ENCODE measurements around the gene AGBL5. TPM values are rescaled to one million over a fixed set of nuclear protein-coding genes. Genes with fewer than 3 reads are reported as not detected.

AGBL5 gene
- total and polyA plus RNA-seq, 2 of the 13 experiments (the other 11 are each of a cell fraction or from before 2014, with no cell fraction given), result 55.9 to 73.3 TPM

DNA sequence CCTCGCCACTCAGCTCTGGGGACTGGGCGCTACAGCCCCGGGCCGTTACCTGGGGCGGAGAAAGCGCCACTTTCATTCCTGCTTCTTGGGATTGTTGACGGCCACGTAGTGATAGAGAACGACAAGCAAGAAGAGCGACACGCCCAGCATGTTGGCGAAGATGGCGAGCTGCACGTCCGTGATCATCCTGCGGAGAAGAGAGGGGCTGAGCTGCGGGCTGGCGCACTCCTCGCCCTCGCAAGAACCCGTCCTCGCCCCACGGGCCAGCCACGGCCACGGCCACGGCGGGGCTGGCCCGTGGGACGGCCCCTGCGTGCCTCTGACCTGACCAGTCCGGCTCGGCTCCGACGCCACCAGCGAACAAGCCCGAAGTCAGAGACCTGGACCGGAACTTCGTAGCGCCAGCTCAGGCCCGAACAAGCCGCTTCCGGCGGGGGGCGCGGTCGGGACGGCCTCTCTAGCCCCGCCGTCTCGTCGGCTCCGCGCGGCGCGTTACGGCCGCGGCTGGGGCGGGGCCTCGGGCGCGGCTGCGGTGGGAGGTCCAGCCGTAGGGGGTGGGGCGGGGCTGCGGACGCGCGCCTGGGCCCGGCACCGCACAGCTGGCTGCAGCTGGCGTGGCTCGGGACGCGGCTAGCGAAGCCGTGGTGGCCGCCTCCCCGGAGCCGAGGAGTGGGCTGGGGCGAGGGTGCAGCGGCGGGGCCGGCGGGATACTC lies 20.0 kb downstream of the AGBL5 start, which contains the start of gene OST4 (continued):
- TF ChIP-seq, protein P1, sequence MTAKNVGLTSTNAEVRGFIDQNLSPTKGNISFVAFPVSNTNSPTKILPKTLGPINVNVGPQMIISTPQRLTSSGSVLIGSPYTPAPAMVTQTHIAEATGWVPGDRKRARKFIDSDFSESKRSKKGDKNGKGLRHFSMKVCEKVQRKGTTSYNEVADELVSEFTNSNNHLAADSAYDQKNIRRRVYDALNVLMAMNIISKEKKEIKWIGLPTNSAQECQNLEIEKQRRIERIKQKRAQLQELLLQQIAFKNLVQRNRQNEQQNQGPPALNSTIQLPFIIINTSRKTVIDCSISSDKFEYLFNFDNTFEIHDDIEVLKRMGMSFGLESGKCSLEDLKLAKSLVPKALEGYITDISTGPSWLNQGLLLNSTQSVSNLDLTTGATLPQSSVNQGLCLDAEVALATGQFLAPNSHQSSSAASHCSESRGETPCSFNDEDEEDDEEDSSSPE (CRISPR knock-in tag; IDR thresholded peaks at IDR 0.05), result peak; percentile 85
- no peak; the same call in 1 of the 2 replicates for TF ChIP-seq DNMT1 (CRISPR knock-in tag; IDR thresholded peaks at IDR 0.05)
- peak; percentile 67 for TF ChIP-seq AGO1 (IDR thresholded peaks at IDR 0.05; ENCODE audit: low read depth, low read length, poor library complexity, severe bottlenecking)
- TF ChIP-seq FLYWCH1 (CRISPR knock-in tag; IDR thresholded peaks at IDR 0.05), result no peak
- no peak; the same call in 1 of the 2 replicates for TF ChIP-seq ZC3H13 (CRISPR knock-in tag; IDR thresholded peaks at IDR 0.05)
- peak; percentile 99 for TF ChIP-seq YEATS4 (CRISPR knock-in tag; IDR thresholded peaks at IDR 0.05; ENCODE audit: borderline replicate concordance)
- TF ChIP-seq TBP (CRISPR knock-in tag; IDR thresholded peaks at IDR 0.05), result 0 out of 2 replicates have a peak, but pooled peaks have one; percentile 43
- TF ChIP-seq, protein P2, sequence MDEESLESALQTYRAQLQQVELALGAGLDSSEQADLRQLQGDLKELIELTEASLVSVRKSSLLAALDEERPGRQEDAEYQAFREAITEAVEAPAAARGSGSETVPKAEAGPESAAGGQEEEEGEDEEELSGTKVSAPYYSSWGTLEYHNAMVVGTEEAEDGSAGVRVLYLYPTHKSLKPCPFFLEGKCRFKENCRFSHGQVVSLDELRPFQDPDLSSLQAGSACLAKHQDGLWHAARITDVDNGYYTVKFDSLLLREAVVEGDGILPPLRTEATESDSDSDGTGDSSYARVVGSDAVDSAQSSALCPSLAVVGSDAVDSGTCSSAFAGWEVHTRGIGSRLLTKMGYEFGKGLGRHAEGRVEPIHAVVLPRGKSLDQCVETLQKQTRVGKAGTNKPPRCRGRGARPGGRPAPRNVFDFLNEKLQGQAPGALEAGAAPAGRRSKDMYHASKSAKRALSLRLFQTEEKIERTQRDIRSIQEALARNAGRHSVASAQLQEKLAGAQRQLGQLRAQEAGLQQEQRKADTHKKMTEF (CRISPR knock-in tag; IDR thresholded peaks at IDR 0.05), result peak; percentile 85; the same call in 1 of the 2 replicates
- TF ChIP-seq, protein P3, sequence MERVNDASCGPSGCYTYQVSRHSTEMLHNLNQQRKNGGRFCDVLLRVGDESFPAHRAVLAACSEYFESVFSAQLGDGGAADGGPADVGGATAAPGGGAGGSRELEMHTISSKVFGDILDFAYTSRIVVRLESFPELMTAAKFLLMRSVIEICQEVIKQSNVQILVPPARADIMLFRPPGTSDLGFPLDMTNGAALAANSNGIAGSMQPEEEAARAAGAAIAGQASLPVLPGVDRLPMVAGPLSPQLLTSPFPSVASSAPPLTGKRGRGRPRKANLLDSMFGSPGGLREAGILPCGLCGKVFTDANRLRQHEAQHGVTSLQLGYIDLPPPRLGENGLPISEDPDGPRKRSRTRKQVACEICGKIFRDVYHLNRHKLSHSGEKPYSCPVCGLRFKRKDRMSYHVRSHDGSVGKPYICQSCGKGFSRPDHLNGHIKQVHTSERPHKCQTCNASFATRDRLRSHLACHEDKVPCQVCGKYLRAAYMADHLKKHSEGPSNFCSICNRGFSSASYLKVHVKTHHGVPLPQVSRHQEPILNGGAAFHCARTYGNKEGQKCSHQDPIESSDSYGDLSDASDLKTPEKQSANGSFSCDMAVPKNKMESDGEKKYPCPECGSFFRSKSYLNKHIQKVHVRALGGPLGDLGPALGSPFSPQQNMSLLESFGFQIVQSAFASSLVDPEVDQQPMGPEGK (CRISPR knock-in tag; IDR thresholded peaks at IDR 0.05), result peak; percentile 61; the same call in 1 of the 2 replicates
- TF ChIP-seq, protein P4, sequence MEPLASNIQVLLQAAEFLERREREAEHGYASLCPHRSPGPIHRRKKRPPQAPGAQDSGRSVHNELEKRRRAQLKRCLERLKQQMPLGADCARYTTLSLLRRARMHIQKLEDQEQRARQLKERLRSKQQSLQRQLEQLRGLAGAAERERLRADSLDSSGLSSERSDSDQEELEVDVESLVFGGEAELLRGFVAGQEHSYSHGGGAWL (CRISPR knock-in tag; IDR thresholded peaks at IDR 0.05), result no peak; the same call in none of the 2 replicates
- TF ChIP-seq MED1 (CRISPR knock-in tag; IDR thresholded peaks at IDR 0.05), result peak; percentile 84
- TF ChIP-seq, protein P5, sequence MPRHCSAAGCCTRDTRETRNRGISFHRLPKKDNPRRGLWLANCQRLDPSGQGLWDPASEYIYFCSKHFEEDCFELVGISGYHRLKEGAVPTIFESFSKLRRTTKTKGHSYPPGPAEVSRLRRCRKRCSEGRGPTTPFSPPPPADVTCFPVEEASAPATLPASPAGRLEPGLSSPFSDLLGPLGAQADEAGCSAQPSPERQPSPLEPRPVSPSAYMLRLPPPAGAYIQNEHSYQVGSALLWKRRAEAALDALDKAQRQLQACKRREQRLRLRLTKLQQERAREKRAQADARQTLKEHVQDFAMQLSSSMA (CRISPR knock-in tag; IDR thresholded peaks at IDR 0.05), result no peak
- TF ChIP-seq ZNF441 (CRISPR knock-in tag; IDR thresholded peaks at IDR 0.05; ENCODE audit: borderline replicate concordance), result no peak
- peak; percentile 52 for TF ChIP-seq RAD21 (CRISPR knock-in tag; IDR thresholded peaks at IDR 0.05)
- TF ChIP-seq, protein P6, sequence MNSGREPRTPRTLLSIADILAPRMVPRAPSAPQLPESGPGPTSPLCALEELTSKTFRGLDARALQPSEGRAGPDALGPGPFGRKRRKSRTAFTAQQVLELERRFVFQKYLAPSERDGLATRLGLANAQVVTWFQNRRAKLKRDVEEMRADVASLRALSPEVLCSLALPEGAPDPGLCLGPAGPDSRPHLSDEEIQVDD (CRISPR knock-in tag; IDR thresholded peaks at IDR 0.05; ENCODE audit: borderline replicate concordance), result peak; percentile 49; the same call in 1 of the 2 replicates
- no peak for TF ChIP-seq MEIS2 (CRISPR knock-in tag; IDR thresholded peaks at IDR 0.05)
- TF ChIP-seq RBFOX2 (IDR thresholded peaks at IDR 0.05; ENCODE audit: low read depth, low read length), result peak; percentile 99
- TF ChIP-seq, protein P7, sequence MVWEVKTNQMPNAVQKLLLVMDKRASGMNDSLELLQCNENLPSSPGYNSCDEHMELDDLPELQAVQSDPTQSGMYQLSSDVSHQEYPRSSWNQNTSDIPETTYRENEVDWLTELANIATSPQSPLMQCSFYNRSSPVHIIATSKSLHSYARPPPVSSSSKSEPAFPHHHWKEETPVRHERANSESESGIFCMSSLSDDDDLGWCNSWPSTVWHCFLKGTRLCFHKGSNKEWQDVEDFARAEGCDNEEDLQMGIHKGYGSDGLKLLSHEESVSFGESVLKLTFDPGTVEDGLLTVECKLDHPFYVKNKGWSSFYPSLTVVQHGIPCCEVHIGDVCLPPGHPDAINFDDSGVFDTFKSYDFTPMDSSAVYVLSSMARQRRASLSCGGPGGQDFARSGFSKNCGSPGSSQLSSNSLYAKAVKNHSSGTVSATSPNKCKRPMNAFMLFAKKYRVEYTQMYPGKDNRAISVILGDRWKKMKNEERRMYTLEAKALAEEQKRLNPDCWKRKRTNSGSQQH (CRISPR knock-in tag; IDR thresholded peaks at IDR 0.05; ENCODE audit: low read depth), result peak; percentile 65
- TF ChIP-seq RNF2 (conservative IDR thresholded peaks at IDR 0.05; ENCODE audit: low read depth), result no peak
- no peak for TF ChIP-seq SP1 (IDR thresholded peaks at IDR 0.05)
- peak; percentile 58 for TF ChIP-seq SP1 (CRISPR knock-in tag; IDR thresholded peaks at IDR 0.05)
- TF ChIP-seq NR2C2 (CRISPR knock-in tag; IDR thresholded peaks at IDR 0.05; ENCODE audit: borderline replicate concordance), result peak; percentile 77

Measured in HepG2 (cell line).